Bronchial epithelial cell (primary cell): ENCODE data around the gene SHTN1. TPM values are rescaled to one million over a fixed set of nuclear protein-coding genes. Genes with fewer than 3 reads are reported as not detected.

Experiments
- DNase-seq: peaks from one replicate; pipeline ENCODE4 v3.0.0-alpha.2; 2010; ENCODE audit warnings: low read depth
- FAIRE-seq: peaks from 2 replicates; lab custom pipeline; 2011; peaks lifted over from hg19 to GRCh38; lab: Jason Lieb, UNC
- H3K27me3 ChIP-seq: 2 replicates; pipeline ENCODE4 v1.5.1; 2011; ENCODE audit warnings: low read length; ENCODE audit not compliant: control insufficient read depth, insufficient read depth
- H3K36me3 ChIP-seq: 2 replicates; pipeline ENCODE4 v1.5.1; 2011; ENCODE audit warnings: low read length; ENCODE audit not compliant: control insufficient read depth, insufficient read depth
- H3K4me3 ChIP-seq: 2 replicates; pipeline ENCODE4 v1.5.1; 2011; ENCODE audit warnings: mild to moderate bottlenecking, low read depth, low read length, control low read depth
- total RNA-seq: library from RNA; depleted of rRNA; stranded (reverse); fragments of >200 nt; gene quantifications from 2 replicates; pipeline ENCODE4 v1.2.1, GENCODE V29; 2014
- TF ChIP-seq, protein P1 (sequence below): IDR thresholded peaks from 2 replicates; pipeline ENCODE4 v1.5.1; 2011; ENCODE audit warnings: mild to moderate bottlenecking, moderate library complexity, low read length, control low read depth, inconsistent platforms; ENCODE audit not compliant: insufficient read depth, severe bottlenecking

SHTN1 gene
- total RNA-seq, 1 donor from 2014 or later: 2.1 TPM

DNA sequence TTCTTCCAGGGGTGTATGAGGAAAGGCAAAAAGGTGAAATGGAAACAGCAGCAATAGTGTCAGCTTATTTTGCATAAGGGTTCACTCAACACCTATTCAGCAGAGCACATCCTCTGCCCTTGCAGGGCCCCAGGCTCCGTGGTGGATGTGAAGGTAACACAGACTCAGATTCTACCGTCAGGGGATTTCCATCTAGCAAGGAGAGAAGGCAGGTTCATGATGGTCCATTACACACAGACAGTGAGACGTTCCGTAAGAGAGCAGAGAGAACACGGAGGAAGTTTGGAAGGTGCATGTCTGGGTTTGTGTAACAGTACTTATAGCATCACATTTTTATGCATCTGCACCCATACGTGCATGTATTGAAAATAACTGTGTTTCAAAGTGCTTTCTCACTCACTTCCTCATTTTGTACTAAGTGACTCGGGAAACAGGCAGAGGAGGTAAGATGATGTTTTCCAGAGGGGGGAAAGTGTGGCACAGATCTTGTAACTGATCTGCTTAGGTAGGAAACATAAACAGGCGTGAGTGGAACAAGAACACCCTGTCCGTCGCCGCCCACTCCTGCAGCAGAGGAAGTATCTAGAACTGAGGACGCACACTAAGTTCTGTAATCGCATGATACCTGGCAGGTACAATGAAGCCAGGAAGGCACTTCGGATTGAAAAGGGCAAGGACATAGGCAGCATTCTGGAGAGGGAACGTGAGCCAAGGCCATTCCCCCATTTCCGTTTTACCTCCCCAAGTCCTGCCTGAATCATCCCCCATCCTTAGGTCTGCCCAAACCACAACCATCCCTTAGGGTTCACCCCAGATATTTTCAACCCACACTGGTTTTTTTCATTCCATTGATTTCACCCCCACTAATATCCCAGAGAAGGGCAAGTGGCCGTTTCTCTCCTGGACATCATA is 156.7 kb downstream of the SHTN1 start:
- Histone ChIP-seq H3K36me3 (no peaks in the 10 kb centered on the region), H3K4me3 (peak overlapping the region; percentile 88), H3K27me3 (no peaks in the 10 kb centered on the region)
- TF ChIP-seq, protein P1, sequence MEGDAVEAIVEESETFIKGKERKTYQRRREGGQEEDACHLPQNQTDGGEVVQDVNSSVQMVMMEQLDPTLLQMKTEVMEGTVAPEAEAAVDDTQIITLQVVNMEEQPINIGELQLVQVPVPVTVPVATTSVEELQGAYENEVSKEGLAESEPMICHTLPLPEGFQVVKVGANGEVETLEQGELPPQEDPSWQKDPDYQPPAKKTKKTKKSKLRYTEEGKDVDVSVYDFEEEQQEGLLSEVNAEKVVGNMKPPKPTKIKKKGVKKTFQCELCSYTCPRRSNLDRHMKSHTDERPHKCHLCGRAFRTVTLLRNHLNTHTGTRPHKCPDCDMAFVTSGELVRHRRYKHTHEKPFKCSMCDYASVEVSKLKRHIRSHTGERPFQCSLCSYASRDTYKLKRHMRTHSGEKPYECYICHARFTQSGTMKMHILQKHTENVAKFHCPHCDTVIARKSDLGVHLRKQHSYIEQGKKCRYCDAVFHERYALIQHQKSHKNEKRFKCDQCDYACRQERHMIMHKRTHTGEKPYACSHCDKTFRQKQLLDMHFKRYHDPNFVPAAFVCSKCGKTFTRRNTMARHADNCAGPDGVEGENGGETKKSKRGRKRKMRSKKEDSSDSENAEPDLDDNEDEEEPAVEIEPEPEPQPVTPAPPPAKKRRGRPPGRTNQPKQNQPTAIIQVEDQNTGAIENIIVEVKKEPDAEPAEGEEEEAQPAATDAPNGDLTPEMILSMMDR: no peak
- DNase-seq (peak; percentile 33), FAIRE-seq (no peak)

DNA sequence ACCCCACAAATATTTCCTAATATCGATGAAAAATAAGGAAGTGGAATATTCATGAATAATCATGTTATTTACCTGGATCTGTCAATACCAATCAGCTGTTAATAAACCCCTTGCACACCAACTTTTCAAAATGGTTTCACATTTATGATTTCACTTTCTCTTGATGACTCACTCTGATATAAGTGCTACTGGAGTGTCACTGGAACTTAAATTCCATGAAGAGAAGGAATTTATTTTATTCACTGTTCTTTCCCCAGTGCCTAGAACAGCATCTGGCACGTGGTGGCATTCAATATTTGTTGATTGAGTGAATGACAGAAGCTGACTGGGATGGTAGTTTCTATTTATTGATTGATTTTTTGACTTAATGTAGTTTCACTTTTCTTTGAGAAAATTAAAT is 159.2 kb downstream of the SHTN1 start:
- DNase-seq (no peak), FAIRE-seq (no peak)
- Histone ChIP-seq H3K36me3 (no peaks in the 10 kb centered on the region), H3K4me3 (no peak overlapping the region), H3K27me3 (no peaks in the 10 kb centered on the region)
- TF ChIP-seq, protein P1: no peak

DNA sequence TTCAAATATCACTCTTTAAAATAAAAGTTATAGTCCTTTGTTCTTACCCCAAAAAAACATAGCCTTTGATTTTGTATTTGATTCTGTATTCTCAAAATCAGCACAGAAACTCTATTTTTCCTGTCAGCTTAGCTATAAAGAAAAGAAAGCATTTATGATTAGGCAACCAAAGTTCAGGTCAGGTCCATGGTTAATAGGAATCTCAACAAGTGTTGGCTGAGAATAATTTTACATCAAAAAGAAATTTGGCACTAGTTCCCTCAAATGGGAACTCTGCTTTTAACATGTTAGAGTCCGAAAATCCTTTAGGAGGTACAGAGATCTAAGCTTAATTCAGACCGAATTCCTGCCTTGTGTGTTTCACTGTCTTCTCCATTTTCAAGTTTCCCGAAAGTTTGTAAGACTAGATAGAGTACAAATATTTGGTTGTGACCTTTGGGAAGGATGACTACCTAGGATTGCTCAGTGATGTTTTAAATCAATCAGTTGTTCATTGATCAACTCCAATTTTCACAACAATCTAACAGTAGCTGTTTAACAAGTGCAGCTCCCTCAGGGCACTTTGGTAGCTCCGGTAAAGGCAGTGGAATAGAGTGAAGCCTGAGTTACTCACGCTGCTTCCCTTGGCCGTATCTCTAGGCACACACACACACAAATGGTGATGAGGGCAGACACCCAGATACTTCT is 164.5 kb downstream of the SHTN1 start:
- Histone ChIP-seq H3K27me3 (no peaks in the 10 kb centered on the region), H3K36me3 (no peaks in the 10 kb centered on the region), H3K4me3 (no peak overlapping the region)
- TF ChIP-seq, protein P1: no peak
- DNase-seq (no peak), FAIRE-seq (no peak)

DNA sequence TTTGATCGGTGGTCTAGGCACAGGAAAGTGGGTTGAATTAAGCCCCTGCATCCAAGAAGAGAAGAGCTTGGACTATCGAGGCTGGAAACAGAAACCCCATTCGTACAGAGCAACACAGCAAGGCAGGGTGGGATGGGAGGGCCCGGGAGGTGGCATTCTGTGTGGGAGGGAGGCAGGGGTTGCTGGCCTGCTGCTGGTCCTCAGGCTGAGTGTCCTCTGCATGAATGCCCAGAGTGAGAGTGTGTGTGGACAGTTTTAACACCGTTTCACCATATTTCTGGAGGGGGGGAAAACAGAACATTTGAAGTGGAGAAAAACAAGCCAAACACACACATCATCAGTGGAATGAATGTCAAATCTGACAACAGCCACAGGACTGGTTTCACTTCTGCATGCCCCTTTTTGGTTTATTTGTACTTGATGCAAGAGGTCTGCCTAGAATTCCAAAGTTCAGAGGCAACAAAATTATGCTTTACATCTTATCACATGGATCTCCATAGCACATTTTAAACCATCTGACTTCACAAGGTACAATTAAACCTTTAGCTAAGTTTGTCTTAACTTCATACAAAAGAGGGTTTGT is 166.8 kb downstream of the SHTN1 start:
- DNase-seq: no peak
- no peak overlapping the region for H3K4me3 ChIP-seq
- H3K27me3 ChIP-seq: no peaks in the 10 kb centered on the region
- peaks cover 1% of the 10 kb centered on the region for H3K36me3 ChIP-seq
- TF ChIP-seq, protein P1: no peak
- FAIRE-seq: no peak

DNA sequence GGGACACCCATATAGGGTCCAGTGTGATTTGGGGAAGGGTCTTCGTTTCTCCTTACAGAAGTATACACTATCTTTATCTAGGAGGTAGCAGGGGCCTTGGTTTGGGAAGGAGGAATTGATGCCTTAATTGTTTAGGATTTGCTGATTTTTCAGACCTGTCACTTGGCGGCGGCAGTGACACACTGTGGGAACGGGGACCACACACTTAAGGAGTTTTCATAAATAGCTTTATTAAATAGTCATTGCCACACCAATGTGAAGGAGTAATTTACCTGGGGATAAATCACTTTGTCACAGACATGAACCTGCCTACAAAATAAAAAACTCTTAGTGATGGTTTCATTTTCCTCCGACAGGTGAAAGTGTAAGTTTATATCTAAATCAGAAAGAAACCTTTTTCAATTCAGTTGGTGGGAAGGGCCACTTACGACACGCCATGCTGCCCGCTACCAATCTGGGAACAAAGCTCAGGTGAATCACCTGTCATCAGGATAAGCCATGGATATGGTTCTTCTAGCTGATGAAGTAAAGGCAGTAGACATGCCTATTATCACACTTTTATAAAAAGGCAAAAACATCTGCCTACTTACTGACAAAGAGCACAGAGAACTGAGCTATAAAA is 168.0 kb downstream of the SHTN1 start:
- FAIRE-seq (no peak), DNase-seq (no peak)
- Histone ChIP-seq H3K27me3 (no peaks in the 10 kb centered on the region), H3K4me3 (no peak overlapping the region), H3K36me3 (peaks cover 1% of the 10 kb centered on the region)
- TF ChIP-seq, protein P1: no peak
